Hepatocyte (in vitro differentiated cells): ENCODE data around the gene KCND2. TPM values are rescaled to one million over a fixed set of nuclear protein-coding genes. Genes with fewer than 3 reads are reported as not detected.

Experiments
- DNase-seq: peaks from one replicate; pipeline ENCODE4 v3.0.0-alpha.2; 2016; ENCODE audit warnings: low spot score
- H2AFZ ChIP-seq: fragments of 200-600 bp; sonication (generic); 2 replicates; pipeline ENCODE4 v1.6.0; 2016; ENCODE audit warnings: antibody characterized with exemption, mild to moderate bottlenecking
- H3K27ac ChIP-seq: fragments of 200-600 bp; sonication (generic); 2 replicates; pipeline ENCODE4 v1.5.1; 2016; ENCODE audit warnings: mild to moderate bottlenecking
- H3K27me3 ChIP-seq: fragments of 200-600 bp; sonication (generic); 2 replicates; pipeline ENCODE4 v1.6.1; 2016
- H3K36me3 ChIP-seq: fragments of 200-600 bp; sonication (generic); replicated peaks from 2 replicates; pipeline ENCODE4 v1.5.1; 2016; ENCODE audit warnings: low read depth; ENCODE audit not compliant: insufficient read depth
- H3K4me1 ChIP-seq: fragments of 200-600 bp; sonication (generic); 2 replicates; pipeline ENCODE4 v1.5.1; 2016; ENCODE audit warnings: mild to moderate bottlenecking, moderate library complexity; ENCODE audit not compliant: insufficient read depth
- H3K4me2 ChIP-seq: fragments of 200-600 bp; sonication (generic); 2 replicates; pipeline ENCODE4 v1.6.0; 2016
- H3K4me3 ChIP-seq: fragments of 200-600 bp; sonication (generic); 2 replicates; pipeline ENCODE4 v1.5.1; 2016; ENCODE audit warnings: mild to moderate bottlenecking
- H3K79me2 ChIP-seq: fragments of 200-600 bp; sonication (generic); 2 replicates; pipeline ENCODE4 v1.6.0; 2017; ENCODE audit warnings: mild to moderate bottlenecking
- H3K9me2 ChIP-seq: fragments of 200-600 bp; sonication (generic); replicated peaks from 2 replicates; pipeline ENCODE4 v1.6.0; 2017; ENCODE audit warnings: mild to moderate bottlenecking; ENCODE audit not compliant: insufficient read depth
- H3K9me3 ChIP-seq: fragments of 200-600 bp; sonication (generic); 2 replicates; pipeline ENCODE4 v1.5.1; 2016; ENCODE audit warnings: low read depth, mild to moderate bottlenecking
- H4K20me1 ChIP-seq: fragments of 200-600 bp; sonication (generic); 2 replicates; pipeline ENCODE4 v1.6.0; 2016; ENCODE audit warnings: mild to moderate bottlenecking; ENCODE audit not compliant: insufficient read depth, poor library complexity, severe bottlenecking
- CTCF ChIP-seq: fragments of 200-600 bp; sonication (generic); IDR thresholded peaks from 2 replicates; pipeline ENCODE4 v1.5.1; 2016; ENCODE audit warnings: antibody characterized with exemption, mild to moderate bottlenecking; ENCODE audit not compliant: poor library complexity
- EZH2 ChIP-seq: fragments of 200-600 bp; sonication (generic); IDR thresholded peaks from 2 replicates; pipeline ENCODE4 v1.6.1; 2016; ENCODE audit warnings: antibody characterized with exemption, mild to moderate bottlenecking, borderline replicate concordance
- EZH2phosphoT487 ChIP-seq: fragments of 200-600 bp; sonication (generic); IDR thresholded peaks from one replicate; pipeline ENCODE4 v1.6.1; 2018; ENCODE audit warnings: antibody characterized with exemption, mild to moderate bottlenecking, low read depth, moderate library complexity; ENCODE audit not compliant: unreplicated experiment, severe bottlenecking
- WGBS: methylation state at CpG from one replicate; pipeline ENCODE4 v1.1.6; 2016; ENCODE audit warnings: low lambda C conversion rate; ENCODE audit errors: missing lambda C conversion rate; 5-methylcytosine and 5-hydroxymethylcytosine counted together
- polyA plus RNA-seq: library from polyadenylated mRNA; unstranded; fragments of >200 nt; fragmentation: Nextera tagmentation; extraction: Ambion mirVana; gene quantifications from 2 replicates; pipeline ENCODE4 v1.2.1, GENCODE V29; 2016
- total RNA-seq: library from RNA; depleted of rRNA; stranded (reverse); fragments of >200 nt; gene quantifications from 2 replicates; pipeline ENCODE4 v1.2.3, GENCODE V29; 2014

The KCND2 gene
- total and polyA plus RNA-seq, 2 experiments from 2014 or later: 0.58 to 3.6 TPM

- Histone ChIP-seq H3K4me1 (no peaks in the 10 kb centered on the region), H4K20me1 (no peaks in the 10 kb centered on the region), H3K27me3 (no peaks in the 10 kb centered on the region), H3K4me3 (no peak overlapping the region), H3K79me2 (no peaks in the 10 kb centered on the region), H3K9me2 (no peaks in the 10 kb centered on the region), H2AFZ (no peak overlapping the region), H3K9me3 (no peaks in the 10 kb centered on the region), H3K36me3 (no peaks in the 10 kb centered on the region), H3K4me2 (no peak overlapping the region), H3K27ac (no peak overlapping the region)
- TF ChIP-seq EZH2 (no peak), CTCF (no peak), EZH2phosphoT487 (no peak)
- no peak for DNase-seq
Observed at GRCh38 chr7:120363414-120363813, 90.4 kb downstream of the KCND2 start.

GRCh38 chr7:120370954-120371353, 98.0 kb downstream of the KCND2 start:
- TF ChIP-seq EZH2phosphoT487 (no peak), EZH2 (no peak), CTCF (no peak)

GRCh38 chr7:120373174-120373573, 100.2 kb downstream of the KCND2 start:
- Histone ChIP-seq H3K27ac (no peak overlapping the region), H3K4me3 (no peak overlapping the region), H3K4me1 (no peaks in the 10 kb centered on the region), H3K27me3 (no peaks in the 10 kb centered on the region), H4K20me1 (no peaks in the 10 kb centered on the region), H3K9me2 (no peaks in the 10 kb centered on the region), H3K4me2 (no peak overlapping the region), H3K79me2 (no peaks in the 10 kb centered on the region), H2AFZ (no peak overlapping the region), H3K36me3 (no peaks in the 10 kb centered on the region), H3K9me3 (no peaks in the 10 kb centered on the region)
- no peak for TF ChIP-seq CTCF
- no peak for TF ChIP-seq EZH2
- no peak for TF ChIP-seq EZH2phosphoT487
- DNase-seq: no peak

More at GRCh38 chr7:120370954-120371353, 98.0 kb downstream of the KCND2 start:
- no peaks in the 10 kb centered on the region for H3K27me3 ChIP-seq
- H3K4me1 ChIP-seq: no peaks in the 10 kb centered on the region
- H3K4me2 ChIP-seq: no peak overlapping the region
- WGBS: 79% methylated on average over 2 of the region's 2 CpGs
- H3K79me2 ChIP-seq: no peaks in the 10 kb centered on the region
- no peaks in the 10 kb centered on the region for H3K9me3 ChIP-seq
- no peaks in the 10 kb centered on the region for H3K9me2 ChIP-seq
- H3K36me3 ChIP-seq: no peaks in the 10 kb centered on the region
- DNase-seq: peak; percentile 4
- H3K4me3 ChIP-seq: no peak overlapping the region
- no peaks in the 10 kb centered on the region for H4K20me1 ChIP-seq
- no peak overlapping the region for H2AFZ ChIP-seq
- no peak overlapping the region for H3K27ac ChIP-seq

GRCh38 chr7:120394595-120394994, 121.6 kb downstream of the KCND2 start:
- no peak for TF ChIP-seq CTCF
- no peak for TF ChIP-seq EZH2
- TF ChIP-seq EZH2phosphoT487: no peak
- DNase-seq: no peak

More at GRCh38 chr7:120394595-120394994, 121.6 kb downstream of the KCND2 start:
- H3K9me2 ChIP-seq: no peaks in the 10 kb centered on the region
- H3K27ac ChIP-seq: no peak overlapping the region
- no peak overlapping the region for H3K4me3 ChIP-seq
- H3K4me2 ChIP-seq: no peak overlapping the region
- no peaks in the 10 kb centered on the region for H3K79me2 ChIP-seq
- H3K9me3 ChIP-seq: no peaks in the 10 kb centered on the region
- no peaks in the 10 kb centered on the region for H3K27me3 ChIP-seq
- no peaks in the 10 kb centered on the region for H3K36me3 ChIP-seq
- no peaks in the 10 kb centered on the region for H4K20me1 ChIP-seq
- H2AFZ ChIP-seq: no peak overlapping the region
- no peaks in the 10 kb centered on the region for H3K4me1 ChIP-seq
